ENCODE results near the gene LRRC7. TPM values are rescaled to one million over a fixed set of nuclear protein-coding genes. Genes with fewer than 3 reads are reported as not detected.

LRRC7 gene
- total RNA-seq, 3 donors from 2014 or later (not counting 1 experiment from before 2014, with no cell fraction given): not detected

- H3K36me3 Mint-ChIP-seq: no peaks in the 10 kb centered on the region
- Histone ChIP-seq H3K27me3 (ENCODE audit: control insufficient read depth, insufficient read depth, low read length) (no peaks in the 10 kb centered on the region), H3K9me3 (ENCODE audit: control insufficient read depth, insufficient read depth, low read length) (no peaks in the 10 kb centered on the region), H3K36me3 (ENCODE audit: control insufficient read depth, insufficient read depth, low read length) (no peaks in the 10 kb centered on the region), H3K4me3 (ENCODE audit: low read length) (no peak overlapping the region), H3K27ac (ENCODE audit: low read length) (no peak overlapping the region), H3K4me1 (ENCODE audit: control insufficient read depth, insufficient read depth, low read length) (no peaks in the 10 kb centered on the region)
- no peaks in the 10 kb centered on the region for H3K27me3 Mint-ChIP-seq (ENCODE audit: low read depth in 2 of 2)
- intact Hi-C loops (cut with micrococcal nuclease): no loop called here
- peaks cover 9 to 15% of the 10 kb centered on the region in 2 donors for H3K9me3 Mint-ChIP-seq
- TF ChIP-seq CTCF (IDR thresholded peaks at IDR 0.05): no peak
- H3K27ac Mint-ChIP-seq: no peak overlapping the region
- no peak overlapping the region for H3K4me3 Mint-ChIP-seq
- ATAC-seq (no peak), DNase-seq (no peak)
- 95% methylated on average over 2 of the region's 4 CpGs for WGBS (ENCODE audit: insufficient coverage)
- H3K4me1 Mint-ChIP-seq: no peaks in the 10 kb centered on the region
These were observed 503.9 kb downstream of the LRRC7 start for GRCh38 chr1:70071601-70072000.

DNA sequence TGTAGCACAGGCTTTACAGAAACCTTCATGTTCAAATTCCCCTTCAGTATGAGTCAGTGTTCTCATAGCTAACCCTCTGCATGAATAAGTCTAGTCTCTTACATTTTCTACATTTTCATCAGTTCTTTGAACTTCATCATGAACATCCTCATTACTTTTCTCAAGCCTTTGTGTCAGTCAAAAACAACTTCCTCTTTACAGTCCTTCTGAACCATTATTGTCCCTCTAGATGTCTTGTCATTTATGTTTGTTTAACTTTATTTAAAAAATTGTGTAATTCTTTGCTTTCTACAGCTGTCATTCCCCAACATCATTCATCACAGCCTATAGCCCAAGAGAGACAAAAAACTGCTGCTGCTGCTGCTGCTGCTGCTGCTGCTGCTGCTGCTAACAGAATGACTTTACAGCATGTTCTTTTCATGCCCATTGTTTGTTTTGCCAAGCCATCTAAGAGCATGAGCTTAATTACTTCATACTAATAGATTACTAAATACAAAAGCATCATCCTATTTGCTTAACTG, 504.6 kb downstream of the LRRC7 start:
- Mint-ChIP-seq H3K9me3 (peaks cover 7 to 9% of the 10 kb centered on the region in 2 donors), H3K4me1 (no peaks in the 10 kb centered on the region)

DNA sequence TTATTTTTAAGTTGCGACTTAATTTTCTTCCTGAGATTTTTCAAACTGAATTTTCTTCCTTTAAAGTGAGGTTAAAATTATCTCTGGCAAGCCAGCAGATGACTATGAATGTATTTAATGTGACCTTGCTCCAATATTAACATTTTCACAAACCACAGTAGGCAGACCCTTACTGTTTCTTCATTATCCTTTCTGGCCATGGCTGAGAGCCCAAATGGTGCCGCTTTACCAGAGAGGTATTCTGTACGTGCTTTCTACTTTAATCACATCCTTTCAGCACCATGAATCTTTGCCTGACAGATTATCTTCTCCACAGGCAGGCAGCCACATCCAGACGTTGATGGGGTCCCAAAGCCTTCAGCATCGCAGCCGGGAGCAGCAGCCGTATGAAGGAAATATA, 508.0 kb downstream of the LRRC7 start:
- intact Hi-C loops (cut with micrococcal nuclease): no loop called here

More for the DNA sequence above, 504.6 kb downstream of the LRRC7 start:
- H3K36me3 ChIP-seq (ENCODE audit: control insufficient read depth, insufficient read depth, low read length): no peaks in the 10 kb centered on the region
- Mint-ChIP-seq H3K27ac (no peak overlapping the region), H3K4me3 (no peak overlapping the region), H3K27me3 (ENCODE audit: low read depth in 2 of 2) (no peaks in the 10 kb centered on the region), H3K36me3 (no peaks in the 10 kb centered on the region)
- TF ChIP-seq CTCF (IDR thresholded peaks at IDR 0.05): no peak
- no peak for DNase-seq
- H3K27me3 ChIP-seq (ENCODE audit: control insufficient read depth, insufficient read depth, low read length): no peaks in the 10 kb centered on the region
- no peaks in the 10 kb centered on the region for H3K4me1 ChIP-seq (ENCODE audit: control insufficient read depth, insufficient read depth, low read length)
- intact Hi-C loops (cut with micrococcal nuclease): no loop called here
- H3K4me3 ChIP-seq (ENCODE audit: low read length): no peak overlapping the region
- no peak overlapping the region for H3K27ac ChIP-seq (ENCODE audit: low read length)
- H3K9me3 ChIP-seq (ENCODE audit: control insufficient read depth, insufficient read depth, low read length): no peaks in the 10 kb centered on the region
- ATAC-seq: no peak

More for the DNA sequence above, 508.0 kb downstream of the LRRC7 start:
- TF ChIP-seq CTCF (IDR thresholded peaks at IDR 0.05): no peak
- Mint-ChIP-seq H3K27ac (no peak overlapping the region), H3K27me3 (ENCODE audit: low read depth in 2 of 2) (no peaks in the 10 kb centered on the region), H3K36me3 (no peaks in the 10 kb centered on the region), H3K4me3 (no peak overlapping the region), H3K4me1 (no peaks in the 10 kb centered on the region), H3K9me3 (peaks cover 2 to 7% of the 10 kb centered on the region in 2 donors)
- H3K36me3 ChIP-seq (ENCODE audit: control insufficient read depth, insufficient read depth, low read length): no peaks in the 10 kb centered on the region
- H3K4me1 ChIP-seq (ENCODE audit: control insufficient read depth, insufficient read depth, low read length): no peaks in the 10 kb centered on the region
- no peaks in the 10 kb centered on the region for H3K9me3 ChIP-seq (ENCODE audit: control insufficient read depth, insufficient read depth, low read length)
- H3K27me3 ChIP-seq (ENCODE audit: control insufficient read depth, insufficient read depth, low read length): no peaks in the 10 kb centered on the region
- ATAC-seq (no peak), DNase-seq (no peak)
- H3K27ac ChIP-seq (ENCODE audit: low read length): no peak overlapping the region
- WGBS (ENCODE audit: insufficient coverage): 89% methylated on average over 6 of the region's 7 CpGs
- H3K4me3 ChIP-seq (ENCODE audit: low read length): no peak overlapping the region

Data from natural killer cell (primary cell).